HUES48 (cell line): Measurements from ENCODE around the gene XYLT1.

Source experiments
- H3K27ac ChIP-seq: one replicate; pipeline ENCODE4 v1.7.0; 2013; ENCODE audit warnings: low read depth, low read length, inconsistent platforms
- H3K27me3 ChIP-seq: 2 replicates; pipeline ENCODE4 v1.6.1; 2013; ENCODE audit warnings: mild to moderate bottlenecking, low read length; ENCODE audit not compliant: control insufficient read depth, insufficient read depth
- H3K36me3 ChIP-seq: 2 replicates; pipeline ENCODE4 v1.6.1; 2013; ENCODE audit warnings: low read length; ENCODE audit not compliant: control insufficient read depth, insufficient read depth
- H3K4me1 ChIP-seq: 2 replicates; pipeline ENCODE4 v1.6.1; 2013; ENCODE audit warnings: mild to moderate bottlenecking, low read length; ENCODE audit not compliant: control insufficient read depth, insufficient read depth
- H3K4me3 ChIP-seq: 2 replicates; pipeline ENCODE4 v1.5.1; 2013; ENCODE audit warnings: mild to moderate bottlenecking, low read depth, low read length
- H3K9ac ChIP-seq: 2 replicates; pipeline ENCODE4 v1.6.1; 2013; ENCODE audit warnings: mild to moderate bottlenecking, low read depth, low read length, moderate library complexity
- H3K9me3 ChIP-seq: 2 replicates; pipeline ENCODE4 v1.6.1; 2013; ENCODE audit warnings: low read length; ENCODE audit not compliant: control insufficient read depth, insufficient read depth

XYLT1 gene

DNA sequence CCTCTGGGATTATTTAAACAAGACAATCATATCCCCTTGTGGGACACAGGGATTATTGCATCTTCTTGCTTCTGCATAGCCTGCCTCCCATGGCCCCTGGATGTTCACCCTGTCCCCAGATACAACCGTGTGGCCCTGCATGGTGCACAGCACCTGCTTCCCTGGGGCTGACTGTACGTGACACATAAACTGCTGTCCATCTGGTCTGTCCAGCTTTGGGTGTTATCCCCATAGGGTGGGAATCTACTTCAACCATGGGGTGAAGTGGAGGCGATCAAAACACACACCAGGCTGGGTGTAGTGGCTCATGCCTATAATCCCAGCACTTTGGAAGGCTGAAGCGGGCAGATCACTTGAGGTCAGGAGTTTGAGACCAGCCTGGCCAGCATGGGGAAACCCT, 138.8 kb downstream of the XYLT1 start:
- H3K4me1 ChIP-seq = no peaks in the 10 kb centered on the region
- no peak overlapping the region for H3K4me3 ChIP-seq
- H3K9me3 ChIP-seq = no peaks in the 10 kb centered on the region
- no peak overlapping the region for H3K27ac ChIP-seq
- no peaks in the 10 kb centered on the region for H3K36me3 ChIP-seq
- no peaks in the 10 kb centered on the region for H3K27me3 ChIP-seq
- no peak overlapping the region for H3K9ac ChIP-seq

DNA sequence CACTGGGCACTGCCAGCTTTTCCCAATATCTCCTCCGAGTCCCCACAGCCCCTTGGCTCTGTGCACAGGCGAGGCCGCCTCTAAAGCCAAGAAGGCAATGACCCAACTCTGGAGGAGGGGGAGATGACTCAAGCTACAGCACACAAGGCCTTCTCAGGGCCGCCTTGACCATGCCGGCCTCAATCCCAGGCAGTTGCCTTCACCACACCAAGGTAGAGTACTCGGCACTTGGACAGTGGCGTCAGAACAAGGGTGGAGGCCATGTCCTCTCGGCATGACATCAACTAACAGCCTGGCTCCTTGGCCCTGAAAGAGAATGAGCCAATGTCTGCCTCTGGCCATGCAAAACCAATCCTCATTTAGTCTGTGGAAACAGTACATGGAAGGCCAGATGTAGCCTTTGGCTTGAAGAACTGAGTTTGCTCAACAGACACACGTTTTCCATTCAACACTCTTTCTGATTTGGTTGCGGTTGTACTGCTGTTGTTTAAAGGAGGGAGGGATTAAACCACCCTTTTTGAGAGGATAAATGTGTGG, 139.6 kb downstream of the XYLT1 start:
- H3K9me3 ChIP-seq = no peaks in the 10 kb centered on the region
- no peak overlapping the region for H3K9ac ChIP-seq
- H3K27ac ChIP-seq = no peak overlapping the region
- no peaks in the 10 kb centered on the region for H3K4me1 ChIP-seq
- H3K36me3 ChIP-seq = no peaks in the 10 kb centered on the region
- H3K4me3 ChIP-seq = no peak overlapping the region
- H3K27me3 ChIP-seq = no peaks in the 10 kb centered on the region

GRCh38 chr16:17330044-17330443, 140.7 kb downstream of the XYLT1 start:
- no peak overlapping the region for H3K27ac ChIP-seq
- no peaks in the 10 kb centered on the region for H3K4me1 ChIP-seq
- no peaks in the 10 kb centered on the region for H3K36me3 ChIP-seq
- no peak overlapping the region for H3K9ac ChIP-seq
- no peaks in the 10 kb centered on the region for H3K9me3 ChIP-seq
- H3K27me3 ChIP-seq = no peaks in the 10 kb centered on the region
- no peak overlapping the region for H3K4me3 ChIP-seq

DNA sequence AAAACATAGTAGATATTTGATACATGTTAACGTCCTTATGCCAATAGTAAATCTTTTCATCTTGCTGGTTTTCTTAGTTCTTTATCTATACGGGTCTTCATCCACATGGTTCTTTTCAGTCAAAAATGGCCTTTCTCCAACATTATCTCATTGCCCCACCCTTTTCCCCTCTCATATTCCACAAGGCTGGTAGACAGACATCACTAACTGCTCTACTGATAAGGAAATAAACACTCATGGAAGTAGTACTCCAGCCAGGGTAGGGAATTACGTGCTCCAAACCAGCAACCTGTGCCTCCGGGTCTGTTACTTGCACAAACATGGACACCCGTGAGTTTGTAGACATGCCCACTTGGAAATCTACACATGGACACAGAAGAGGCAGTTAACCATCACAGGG, 141.4 kb downstream of the XYLT1 start:
- Histone ChIP-seq H3K27ac (no peak overlapping the region), H3K4me1 (no peaks in the 10 kb centered on the region), H3K36me3 (no peaks in the 10 kb centered on the region), H3K9ac (no peak overlapping the region), H3K4me3 (no peak overlapping the region), H3K9me3 (no peaks in the 10 kb centered on the region), H3K27me3 (no peaks in the 10 kb centered on the region)

DNA sequence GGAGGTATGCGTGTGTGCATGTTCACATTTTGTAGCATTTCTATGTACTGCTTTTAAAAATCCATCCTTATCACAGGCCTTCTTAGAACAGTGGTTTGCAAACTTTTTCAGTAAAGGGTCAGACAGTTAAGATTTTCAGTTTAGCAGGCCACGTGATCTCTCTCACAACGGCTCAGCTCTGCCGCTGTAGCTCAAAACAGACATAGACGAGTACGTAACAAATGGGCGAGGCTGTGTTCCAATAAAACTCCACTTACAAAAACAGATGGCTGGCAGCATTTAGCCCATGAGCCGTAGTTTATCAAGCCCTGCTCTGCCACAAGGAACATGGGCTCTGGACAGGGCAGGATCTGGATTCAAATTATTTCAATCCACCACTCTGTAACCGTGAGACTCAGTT, 141.8 kb downstream of the XYLT1 start:
- no peaks in the 10 kb centered on the region for H3K36me3 ChIP-seq
- H3K9me3 ChIP-seq = no peaks in the 10 kb centered on the region
- no peak overlapping the region for H3K9ac ChIP-seq
- H3K4me1 ChIP-seq = no peaks in the 10 kb centered on the region
- no peak overlapping the region for H3K27ac ChIP-seq
- H3K27me3 ChIP-seq = no peaks in the 10 kb centered on the region
- H3K4me3 ChIP-seq = no peak overlapping the region

GRCh38 chr16:17327664-17328335, 143.0 kb downstream of the XYLT1 start:
- no peaks in the 10 kb centered on the region for H3K4me1 ChIP-seq
- H3K9ac ChIP-seq = no peak overlapping the region
- no peaks in the 10 kb centered on the region for H3K27me3 ChIP-seq
- no peak overlapping the region for H3K27ac ChIP-seq
- no peaks in the 10 kb centered on the region for H3K9me3 ChIP-seq
- no peak overlapping the region for H3K4me3 ChIP-seq
- no peaks in the 10 kb centered on the region for H3K36me3 ChIP-seq

GRCh38 chr16:17325476-17326143, 145.2 kb downstream of the XYLT1 start:
- no peak overlapping the region for H3K9ac ChIP-seq
- no peak overlapping the region for H3K4me3 ChIP-seq
- H3K36me3 ChIP-seq = no peaks in the 10 kb centered on the region
- no peaks in the 10 kb centered on the region for H3K4me1 ChIP-seq
- no peak overlapping the region for H3K27ac ChIP-seq
- H3K27me3 ChIP-seq = no peaks in the 10 kb centered on the region
- H3K9me3 ChIP-seq = no peaks in the 10 kb centered on the region

- H3K9ac ChIP-seq = no peak overlapping the region
- H3K27ac ChIP-seq = no peak overlapping the region
- H3K36me3 ChIP-seq = no peaks in the 10 kb centered on the region
- no peaks in the 10 kb centered on the region for H3K27me3 ChIP-seq
- no peak overlapping the region for H3K4me3 ChIP-seq
- H3K4me1 ChIP-seq = peaks cover 5% of the 10 kb centered on the region
- H3K9me3 ChIP-seq = no peaks in the 10 kb centered on the region
Observed at GRCh38 chr16:17324451-17324850, 146.3 kb downstream of the XYLT1 start.

DNA sequence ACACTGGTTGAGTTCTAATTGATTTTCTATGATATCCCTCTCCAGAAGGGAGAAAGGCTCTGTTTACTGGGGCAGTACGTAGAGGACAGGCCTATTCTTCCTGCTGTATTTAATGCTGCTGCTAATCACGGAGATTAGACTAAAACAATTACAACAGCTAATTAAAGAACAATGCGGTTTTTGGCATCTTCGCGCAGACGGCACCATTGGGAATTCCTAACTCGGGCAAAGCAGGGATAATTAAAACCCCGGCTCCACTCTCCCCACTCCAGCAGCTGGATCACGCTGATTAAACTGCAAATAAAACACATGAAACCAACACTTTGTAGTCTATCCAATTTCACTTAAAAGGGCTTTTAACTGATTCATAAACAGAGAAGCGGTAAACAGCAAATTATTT, 147.6 kb downstream of the XYLT1 start:
- Histone ChIP-seq H3K9me3 (no peaks in the 10 kb centered on the region), H3K9ac (no peak overlapping the region), H3K27me3 (no peaks in the 10 kb centered on the region), H3K4me3 (no peak overlapping the region), H3K36me3 (no peaks in the 10 kb centered on the region), H3K27ac (no peak overlapping the region), H3K4me1 (peaks cover 15% of the 10 kb centered on the region)

DNA sequence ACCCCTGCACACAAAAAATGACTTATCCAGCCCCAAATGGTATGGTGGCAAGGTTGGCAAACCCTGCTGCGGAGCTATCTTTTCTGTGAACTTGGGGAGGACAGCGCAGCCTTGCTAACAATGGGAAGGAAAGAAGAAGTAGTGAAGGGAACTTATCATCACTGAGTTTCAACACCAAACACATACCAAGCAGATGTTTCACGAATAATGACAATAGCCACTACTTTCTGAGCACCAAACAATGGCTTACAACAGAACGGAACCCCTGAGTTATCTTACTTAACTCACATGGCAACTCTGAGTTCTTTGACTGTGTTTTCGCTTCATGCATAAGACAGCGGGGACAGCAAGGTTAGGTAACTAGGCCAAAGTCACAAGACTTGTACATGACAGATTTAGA, 148.9 kb downstream of the XYLT1 start:
- no peak overlapping the region for H3K9ac ChIP-seq
- no peak overlapping the region for H3K4me3 ChIP-seq
- H3K27me3 ChIP-seq = no peaks in the 10 kb centered on the region
- no peak overlapping the region for H3K27ac ChIP-seq
- peaks cover 20% of the 10 kb centered on the region for H3K4me1 ChIP-seq
- no peaks in the 10 kb centered on the region for H3K9me3 ChIP-seq
- H3K36me3 ChIP-seq = no peaks in the 10 kb centered on the region

GRCh38 chr16:17320009-17320408, 150.8 kb downstream of the XYLT1 start:
- Histone ChIP-seq H3K9me3 (no peaks in the 10 kb centered on the region), H3K27me3 (no peaks in the 10 kb centered on the region), H3K4me1 (peaks cover 20% of the 10 kb centered on the region), H3K36me3 (no peaks in the 10 kb centered on the region), H3K4me3 (no peak overlapping the region), H3K9ac (no peak overlapping the region), H3K27ac (no peak overlapping the region)
